ENCODE results near the gene HIC1.

HIC1 gene

DNA sequence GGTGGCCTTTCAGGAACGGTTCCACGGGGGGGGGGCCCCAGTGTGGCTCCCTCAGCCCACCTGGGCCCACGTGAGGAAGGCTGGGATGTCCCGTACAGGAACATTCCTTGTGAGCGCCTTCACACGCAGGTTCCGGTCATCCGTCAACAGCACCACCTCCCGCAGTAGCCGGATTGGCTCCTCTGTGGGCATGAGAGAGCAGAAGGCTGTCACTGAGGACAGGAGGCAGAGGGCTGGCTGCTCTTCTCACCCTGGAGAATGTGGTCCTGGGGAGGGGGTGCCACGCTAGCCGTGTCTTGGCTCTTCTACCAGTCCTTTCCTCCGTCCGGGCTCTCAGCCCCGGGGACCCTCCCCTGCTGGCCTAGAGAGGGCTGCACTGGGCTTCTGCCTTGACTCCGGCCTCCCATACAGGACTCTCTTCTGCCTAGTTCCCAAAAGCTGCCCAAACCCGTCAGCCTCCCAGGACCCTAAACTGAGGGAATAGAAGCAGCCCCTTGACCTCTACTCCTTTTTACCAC lies 6.6 kb downstream of the HIC1 start:
- DNase-seq: no peak

DNA sequence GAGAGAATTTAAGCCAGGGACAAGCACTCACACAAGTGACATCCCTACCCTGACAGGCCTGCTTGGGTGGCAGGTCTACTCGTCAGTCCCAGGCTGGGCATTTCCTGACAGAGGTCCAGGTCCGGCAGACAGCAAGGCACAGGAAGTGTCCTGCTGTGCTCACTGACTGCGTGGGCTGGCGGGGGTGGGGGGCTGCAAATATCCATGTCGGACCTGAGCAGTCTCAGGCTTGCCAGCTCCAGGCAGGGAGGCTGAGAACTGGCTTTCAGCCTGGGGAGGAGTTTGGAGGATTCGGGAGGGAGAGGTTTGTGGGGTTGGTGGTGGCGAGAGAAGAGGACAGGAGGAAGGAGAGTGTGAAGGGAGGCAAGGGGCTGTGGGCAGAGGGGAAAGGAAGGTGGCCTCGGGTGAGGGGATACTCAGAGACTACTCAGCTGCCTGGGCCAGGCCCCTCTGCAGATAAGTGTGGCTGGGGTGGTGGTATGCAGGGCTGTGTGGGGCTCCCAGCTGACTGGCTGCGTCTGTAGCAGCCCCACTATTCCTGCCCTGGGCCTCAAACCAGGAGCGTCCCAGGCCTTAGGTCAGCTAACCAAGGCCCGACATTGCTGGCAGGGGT lies 7.8 kb downstream of the HIC1 start:
- no peak for DNase-seq

DNA sequence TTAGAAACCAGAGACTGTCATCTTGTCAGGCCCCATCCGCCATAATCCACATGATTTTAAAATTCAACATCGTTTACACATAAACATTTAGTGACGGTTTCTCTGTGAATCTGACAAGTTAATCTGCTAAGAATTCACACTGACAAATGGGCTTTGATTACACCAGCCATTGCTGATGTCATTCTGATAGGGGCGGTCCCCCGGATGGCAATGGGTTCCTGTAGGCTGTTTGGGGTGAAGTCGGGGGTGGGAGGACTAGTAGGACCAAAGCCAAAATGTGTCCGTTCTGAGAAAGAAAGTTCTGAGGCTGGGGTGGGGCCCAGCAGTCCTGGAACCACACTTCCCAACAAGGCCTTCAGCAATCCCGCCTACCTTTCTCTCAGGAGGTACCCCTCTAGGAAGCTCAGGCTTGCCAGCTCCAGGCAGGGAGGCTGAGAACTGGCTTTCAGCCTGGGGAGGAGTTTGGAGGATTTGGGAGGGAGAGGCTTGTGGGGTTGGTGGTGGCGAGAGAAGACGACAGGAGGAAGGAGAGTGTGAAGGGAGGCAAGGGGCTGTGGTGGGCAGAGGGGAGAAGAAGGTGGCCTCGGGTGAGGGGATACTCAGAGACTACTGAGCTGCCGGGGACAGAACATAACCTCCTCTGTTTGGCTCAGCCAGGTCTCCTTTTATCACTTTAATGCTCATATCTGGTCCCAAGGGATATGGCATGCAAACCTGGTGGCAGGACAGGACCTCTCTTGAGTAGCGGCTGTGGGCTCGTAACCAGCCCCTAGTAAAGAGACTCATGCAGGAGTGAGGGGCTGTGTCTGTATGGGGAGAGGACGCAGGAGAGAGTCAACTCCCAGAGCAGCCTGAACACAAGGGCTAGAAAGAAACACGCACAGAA lies 8.6 kb downstream of the HIC1 start:
- DNase-seq: no peak

GRCh38 chr17:2064147-2064489 lies 9.2 kb downstream of the HIC1 start:
- DNase-seq: no peak

GRCh38 chr17:2064520-2064971 lies 9.6 kb downstream of the HIC1 start:
- DNase-seq: no peak

- DNase-seq: peak; percentile 51
Measured at GRCh38 chr17:2064980-2065785, 10.3 kb downstream of the HIC1 start.

- DNase-seq: no peak
Measured at GRCh38 chr17:2065949-2066400, 11.1 kb downstream of the HIC1 start.

GRCh38 chr17:2067048-2067561 lies 12.2 kb downstream of the HIC1 start:
- no peak for DNase-seq

- DNase-seq: no peak
Measured at GRCh38 chr17:2067608-2068024, 12.7 kb downstream of the HIC1 start.

DNA sequence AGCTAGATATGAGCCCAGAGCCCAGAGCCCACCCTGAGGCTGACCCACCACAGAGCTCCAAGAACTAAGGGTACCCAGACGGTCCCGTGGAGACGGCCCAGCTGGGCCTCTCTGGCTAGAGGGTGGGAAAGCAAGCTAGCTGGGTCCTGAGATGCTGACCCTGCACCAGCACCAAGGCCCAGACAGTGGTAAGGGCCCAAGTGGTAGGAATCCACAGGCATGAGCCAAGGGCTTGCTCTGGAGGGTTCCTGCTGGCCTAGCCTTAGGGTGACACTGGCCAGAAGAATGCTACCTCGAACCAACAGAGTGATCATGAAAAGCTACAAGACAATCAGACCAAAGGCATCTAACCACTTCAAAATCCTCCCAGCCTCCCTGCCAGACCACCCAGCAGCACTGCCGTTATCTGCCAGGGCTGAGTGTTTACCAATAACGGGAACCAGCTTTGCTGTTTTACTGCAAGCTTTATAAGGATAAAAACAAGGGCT lies 13.2 kb downstream of the HIC1 start:
- no peak for DNase-seq

- no peak for DNase-seq
Measured at GRCh38 chr17:2068519-2069051, 13.7 kb downstream of the HIC1 start.

- DNase-seq: no peak
Measured at GRCh38 chr17:2070241-2071023, 15.5 kb downstream of the HIC1 start.

DNA sequence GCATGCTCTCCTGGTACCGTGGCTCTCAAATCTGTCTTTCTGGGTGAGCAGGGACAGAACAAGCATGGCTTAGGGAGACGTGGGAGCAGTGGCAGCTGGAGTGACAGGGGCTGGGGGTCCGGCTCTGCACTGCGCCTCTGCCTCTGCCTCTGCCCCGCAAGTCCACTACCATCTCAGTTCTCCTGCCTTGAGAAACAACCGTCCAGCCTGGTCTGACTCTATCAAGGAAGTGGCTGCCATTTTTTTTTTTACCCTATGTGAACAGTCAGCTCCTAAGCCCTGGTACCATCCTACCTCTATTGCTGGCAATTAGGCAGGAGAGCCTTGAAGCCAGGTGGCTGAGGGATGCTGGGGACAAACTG lies 16.1 kb downstream of the HIC1 start:
- no peak for DNase-seq

DNA sequence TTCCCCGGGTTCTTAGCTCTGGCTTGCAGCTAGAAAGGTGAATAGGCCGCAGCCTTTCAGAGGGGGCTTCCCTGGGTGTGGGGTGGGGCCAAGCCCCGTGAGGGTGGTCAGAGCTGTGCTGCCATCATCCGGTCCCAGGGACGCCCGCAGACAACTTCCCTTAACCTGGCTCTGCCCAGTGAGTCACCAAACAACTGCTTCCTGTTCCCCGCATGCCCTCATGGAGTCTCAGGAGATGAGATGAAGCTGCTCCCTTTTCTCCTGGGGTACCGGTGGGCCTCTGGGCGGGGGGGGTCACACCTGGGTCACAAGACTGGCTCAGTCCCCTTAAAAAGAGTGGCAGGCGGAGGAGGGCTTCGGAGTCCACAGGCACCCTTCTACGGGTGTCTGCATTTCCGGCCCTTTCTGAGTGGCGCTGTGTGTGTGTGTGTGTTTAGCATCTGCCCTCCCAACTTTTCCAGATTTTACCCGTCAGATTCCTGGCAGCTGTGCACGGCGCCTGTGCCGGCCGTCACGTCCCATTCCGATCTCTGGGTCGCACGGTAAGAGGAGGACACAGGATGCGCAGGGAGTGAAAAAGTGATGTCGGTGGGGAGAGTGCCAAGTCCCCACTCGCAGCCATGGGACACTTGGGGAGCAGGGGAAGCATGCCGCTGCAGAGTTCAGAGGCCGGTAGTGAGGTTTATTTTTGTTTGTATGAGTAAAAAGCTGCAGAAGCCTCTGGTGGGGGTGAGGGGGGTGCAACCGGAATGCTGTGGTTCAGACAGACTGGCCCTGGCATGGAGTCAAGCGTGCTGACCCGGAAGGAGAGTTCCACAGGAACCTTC lies 16.8 kb downstream of the HIC1 start:
- DNase-seq: no peak

DNA sequence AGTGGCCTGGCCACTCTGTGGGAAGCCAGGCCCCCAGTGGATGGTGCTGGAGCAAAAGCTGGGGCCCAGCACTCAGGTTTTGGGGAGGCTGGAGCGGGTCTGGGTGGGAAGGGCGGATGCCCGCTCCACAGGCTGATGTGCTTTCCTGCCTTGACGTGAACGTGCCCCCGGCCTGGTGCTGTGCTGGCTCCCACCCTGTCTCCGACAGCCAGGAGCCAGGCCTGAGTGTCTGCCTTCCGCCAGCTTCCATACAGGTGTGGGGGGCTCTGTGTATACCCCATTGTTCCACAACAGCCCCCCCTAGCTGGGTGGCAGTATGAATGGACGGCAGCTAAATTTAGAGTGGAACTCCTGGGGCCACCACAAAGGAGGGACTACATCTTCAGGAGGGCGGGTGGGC lies 20.0 kb downstream of the HIC1 start:
- DNase-seq: no peak

DNA sequence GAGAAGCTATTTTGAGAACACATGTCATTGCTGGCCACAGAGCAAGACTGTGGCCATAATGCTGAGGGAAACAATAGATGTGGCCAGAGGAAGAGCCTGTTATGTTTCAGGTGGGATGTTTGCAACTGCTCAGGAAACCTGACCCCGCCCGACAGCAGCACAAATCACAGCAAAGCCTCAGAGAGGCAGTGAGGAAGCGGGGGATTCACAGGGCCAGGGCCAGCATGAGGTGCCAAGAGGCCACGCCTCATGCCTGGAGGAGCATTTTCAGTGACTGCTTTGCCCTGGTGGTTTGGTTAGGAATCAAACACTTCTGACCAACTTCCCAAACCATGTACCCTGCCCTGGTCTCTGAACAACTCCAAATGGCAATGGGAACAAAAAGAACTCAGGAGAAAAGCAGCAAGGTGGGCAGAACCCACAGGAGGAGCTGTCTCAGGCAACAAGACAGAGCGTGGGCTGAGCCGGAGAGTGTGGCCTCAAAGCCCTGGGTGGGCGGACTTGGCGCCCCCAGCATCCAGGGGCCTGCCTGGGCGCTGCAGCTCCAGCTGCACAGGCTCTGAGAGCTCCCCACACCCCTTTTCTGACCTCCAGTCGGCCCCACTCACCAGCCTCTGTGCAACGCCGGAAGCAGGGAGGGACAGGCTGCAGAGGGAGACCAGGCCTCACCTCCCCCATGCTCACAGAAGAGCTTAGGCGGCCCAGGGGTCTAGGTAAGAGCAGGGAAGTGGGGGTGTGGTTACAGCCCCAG lies 20.6 kb downstream of the HIC1 start:
- no peak for DNase-seq

- no peak for DNase-seq
Measured at GRCh38 chr17:2076087-2076984, 21.4 kb downstream of the HIC1 start.

DNA sequence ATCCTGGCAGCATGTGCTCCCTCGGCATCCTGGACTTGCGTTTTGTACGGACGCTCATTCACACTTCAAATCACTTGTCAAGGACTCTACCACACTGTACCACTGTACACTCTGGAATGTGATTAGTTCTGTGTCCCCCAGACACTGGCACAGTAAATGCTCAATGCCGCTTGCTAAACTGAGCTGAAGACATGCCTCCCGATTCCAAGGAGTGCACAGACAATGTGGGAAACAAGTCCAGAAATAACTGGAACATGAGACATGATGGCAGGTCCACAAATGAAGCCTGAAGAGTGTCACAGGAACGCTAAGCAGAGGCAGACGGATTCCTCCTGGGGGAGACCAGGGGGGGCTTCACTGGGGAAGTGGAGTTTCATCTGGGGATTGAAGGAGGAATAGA lies 22.1 kb downstream of the HIC1 start:
- no peak for DNase-seq

- DNase-seq: no peak
Measured at GRCh38 chr17:2081564-2081963, 26.7 kb downstream of the HIC1 start.
